Ishikawa (cell line): ENCODE measurements around the gene ITGB8.

Experiments used
- CEBPB ChIP-seq: IDR thresholded peaks from 2 replicates; pipeline ENCODE4 v1.6.1; 2012
- CREB1 ChIP-seq: IDR thresholded peaks from 2 replicates; pipeline ENCODE4 v1.6.1; 2012; ENCODE audit warnings: low read depth
- EGR1 ChIP-seq: IDR thresholded peaks from 2 replicates; pipeline ENCODE4 v1.6.1; 2012
- EP300 ChIP-seq: IDR thresholded peaks from 2 replicates; pipeline ENCODE4 v1.6.1; 2012; ENCODE audit warnings: borderline replicate concordance
- FOXM1 ChIP-seq: IDR thresholded peaks from 2 replicates; pipeline ENCODE4 v1.6.1; 2012; ENCODE audit warnings: low read depth, borderline replicate concordance
- MAX ChIP-seq: IDR thresholded peaks from 2 replicates; pipeline ENCODE4 v1.6.1; 2012
- NFIC ChIP-seq: IDR thresholded peaks from 2 replicates; pipeline ENCODE4 v1.6.1; 2012
- RAD21 ChIP-seq: IDR thresholded peaks from 2 replicates; pipeline ENCODE4 v1.6.1; 2012; ENCODE audit warnings: low read depth
- REST ChIP-seq: IDR thresholded peaks from 2 replicates; pipeline ENCODE4 v1.6.1; 2012; ENCODE audit warnings: low read depth, mild to moderate bottlenecking
- TAF1 ChIP-seq: IDR thresholded peaks from 2 replicates; pipeline ENCODE4 v1.6.1; 2012; ENCODE audit warnings: low read depth, mild to moderate bottlenecking
- TCF12 ChIP-seq: IDR thresholded peaks from 2 replicates; pipeline ENCODE4 v1.6.1; 2012; ENCODE audit warnings: low read depth
- TEAD4 ChIP-seq: IDR thresholded peaks from 2 replicates; pipeline ENCODE4 v1.6.1; 2012
- USF1 ChIP-seq: IDR thresholded peaks from 2 replicates; pipeline ENCODE4 v1.6.1; 2012
- YY1 ChIP-seq: IDR thresholded peaks from 2 replicates; pipeline ENCODE4 v1.6.1; 2012; ENCODE audit warnings: low read depth
- ZBTB7A ChIP-seq: IDR thresholded peaks from 2 replicates; pipeline ENCODE4 v1.6.1; 2012; ENCODE audit warnings: low read depth

ITGB8 gene

GRCh38 chr7:20323595-20323994, 7.1 kb upstream of the ITGB8 start:
- no peak for TF ChIP-seq CREB1
- no peak for TF ChIP-seq ZBTB7A
- peak; percentile 25; the same call in 1 of the 2 replicates for TF ChIP-seq NFIC
- no peak for TF ChIP-seq TCF12

- no peak for TF ChIP-seq EGR1
- no peak for TF ChIP-seq MAX
- no peak for TF ChIP-seq USF1
- no peak for TF ChIP-seq ZBTB7A
- TF ChIP-seq CEBPB, result no peak
- no peak for TF ChIP-seq TCF12
- no peak for TF ChIP-seq TEAD4
- no peak for TF ChIP-seq NFIC
- no peak for TF ChIP-seq REST
- TF ChIP-seq CREB1, result no peak
- TF ChIP-seq TAF1, result no peak
- TF ChIP-seq YY1, result no peak
- no peak for TF ChIP-seq RAD21
- TF ChIP-seq EP300, result no peak
- TF ChIP-seq FOXM1, result no peak
Measured at GRCh38 chr7:20326342-20326741, 4.4 kb upstream of the ITGB8 start.

GRCh38 chr7:20327055-20327454, 3.6 kb upstream of the ITGB8 start:
- peak; percentile 43; the same call in 1 of the 2 replicates for TF ChIP-seq EP300
- peak; percentile 50; the same call in 1 of the 2 replicates for TF ChIP-seq TEAD4
- peak; percentile 77 for TF ChIP-seq NFIC
- TF ChIP-seq ZBTB7A, result no peak

GRCh38 chr7:20328027-20328426, 2.7 kb upstream of the ITGB8 start:
- no peak for TF ChIP-seq CEBPB
- TF ChIP-seq YY1, result no peak
- TF ChIP-seq FOXM1, result no peak
- no peak for TF ChIP-seq TAF1

- TF ChIP-seq CEBPB (no peak), USF1 (no peak), TEAD4 (no peak), CREB1 (no peak), NFIC (no peak), EP300 (no peak), FOXM1 (no peak), ZBTB7A (no peak), REST (no peak), TAF1 (no peak), MAX (no peak), TCF12 (no peak), YY1 (no peak), EGR1 (no peak), RAD21 (no peak)
Measured at GRCh38 chr7:20328692-20329091, 2.0 kb upstream of the ITGB8 start.

- peak; percentile 93 for TF ChIP-seq TCF12
- peak; percentile 69 for TF ChIP-seq NFIC
- TF ChIP-seq CREB1, result no peak
- TF ChIP-seq EGR1, result no peak
- TF ChIP-seq REST, result 0 out of 2 replicates have a peak, but pooled peaks have one; percentile 12
- TF ChIP-seq MAX, result peak; percentile 76
- no peak; the same call in none of the 2 replicates for TF ChIP-seq RAD21
- peak; percentile 90 for TF ChIP-seq EP300
- TF ChIP-seq FOXM1, result peak; percentile 79
- 0 out of 2 replicates have a peak, but pooled peaks have one; percentile 37 for TF ChIP-seq CEBPB
- TF ChIP-seq TEAD4, result peak; percentile 69
- no peak for TF ChIP-seq YY1
- TF ChIP-seq TAF1, result peak; percentile 16; the same call in 1 of the 2 replicates
Measured at GRCh38 chr7:20329389-20330238, 1.1 kb upstream of the ITGB8 start.
